Lower lobe of right lung (tissue), 2 donors: ENCODE measurements around the gene SCAPER. TPM values are rescaled to one million over a fixed set of nuclear protein-coding genes. Genes with fewer than 3 reads are reported as not detected.
"Not testable (repeated sequence)": the region's sequence is repeated elsewhere in the genome, so short reads cannot be mapped to it uniquely, and the experiment has no call there.

Experiments
- ATAC-seq, 2 donors: fragments of 200-7000 bp; cut with Tn5 transposase; one replicate each; pipeline ENCODE4 v1.9.1; 2020 to 2022; ENCODE audit warnings: mild to moderate bottlenecking in 2 of 2, moderate library complexity in 2 of 2
- DNase-seq: peaks from one replicate; pipeline ENCODE4 v3.0.0-alpha.2; 2020
- H3K27ac ChIP-seq: fragments of 200-600 bp; one replicate; pipeline ENCODE4 v1.8.0; 2022
- H3K27me3 ChIP-seq: fragments of 200-600 bp; one replicate; pipeline ENCODE4 v1.8.0; 2022; ENCODE audit warnings: low read depth
- H3K36me3 ChIP-seq: fragments of 200-600 bp; one replicate; pipeline ENCODE4 v1.8.0; 2022; ENCODE audit warnings: mild to moderate bottlenecking
- H3K4me1 ChIP-seq: fragments of 200-600 bp; one replicate; pipeline ENCODE4 v1.8.0; 2022
- H3K4me3 ChIP-seq: fragments of 200-600 bp; one replicate; pipeline ENCODE4 v1.8.0; 2022; ENCODE audit warnings: mild to moderate bottlenecking
- H3K9me3 ChIP-seq: fragments of 200-600 bp; one replicate; pipeline ENCODE4 v1.8.0; 2022
- intact Hi-C: fragments of 100-400 bp; cut with DNase I; formaldehyde crosslinking; loops from one replicate; pipeline ENCODE4 v1.11.0; 2022
- microRNA-seq: library from miRNA; unstranded; fragments of <30 nt; microRNA quantifications from one replicate; pipeline ENCODE4 v1.2.0, GENCODE V29; 2020; ENCODE audit warnings: borderline number of aligned reads
- total RNA-seq: library from RNA; stranded (reverse); fragmentation: NEBNext Ultra II Directional; extraction: Animal tissue kit (Norgen Biotek cat#: 25700); gene quantifications from one replicate; pipeline ENCODE4 v1.2.1, GENCODE V29; 2021
- TF ChIP-seq, protein P1 (sequence below): fragments of 200-600 bp; IDR thresholded peaks from one replicate; pipeline ENCODE4 v1.8.0; 2022; ENCODE audit warnings: antibody characterized with exemption, mild to moderate bottlenecking
- donor health status: DM: no; HTN: yes; CAD: no; lungs with severe emphysema.

Gene SCAPER
- total RNA-seq, 1 donor from 2014 or later: 34.2 TPM

DNA sequence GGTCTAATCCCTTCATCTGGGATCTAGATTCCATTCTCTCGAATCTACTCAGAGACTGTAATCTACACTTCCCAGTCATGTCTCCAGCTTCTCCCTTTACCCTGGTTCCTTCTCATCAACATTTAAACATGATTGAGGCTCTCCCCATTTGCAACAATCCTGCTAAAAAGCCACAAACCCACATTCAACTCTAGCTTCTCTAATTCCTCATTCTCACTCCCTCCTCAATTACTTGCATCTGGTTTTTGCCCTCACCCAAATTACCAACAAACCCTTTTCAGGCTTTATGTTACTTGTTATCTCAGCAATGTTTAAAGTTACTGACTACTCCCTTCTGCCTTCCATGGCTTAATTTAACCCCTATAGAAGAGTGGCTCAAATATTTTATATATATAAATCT lies 605.4 kb downstream of the SCAPER start:
- H3K27ac ChIP-seq: no peak overlapping the region
- intact Hi-C loops: no loop called here
- H3K9me3 ChIP-seq: no peaks in the 10 kb centered on the region
- no peak for DNase-seq
- no peaks in the 10 kb centered on the region for H3K36me3 ChIP-seq
- H3K4me3 ChIP-seq: no peak overlapping the region
- TF ChIP-seq, protein P1, sequence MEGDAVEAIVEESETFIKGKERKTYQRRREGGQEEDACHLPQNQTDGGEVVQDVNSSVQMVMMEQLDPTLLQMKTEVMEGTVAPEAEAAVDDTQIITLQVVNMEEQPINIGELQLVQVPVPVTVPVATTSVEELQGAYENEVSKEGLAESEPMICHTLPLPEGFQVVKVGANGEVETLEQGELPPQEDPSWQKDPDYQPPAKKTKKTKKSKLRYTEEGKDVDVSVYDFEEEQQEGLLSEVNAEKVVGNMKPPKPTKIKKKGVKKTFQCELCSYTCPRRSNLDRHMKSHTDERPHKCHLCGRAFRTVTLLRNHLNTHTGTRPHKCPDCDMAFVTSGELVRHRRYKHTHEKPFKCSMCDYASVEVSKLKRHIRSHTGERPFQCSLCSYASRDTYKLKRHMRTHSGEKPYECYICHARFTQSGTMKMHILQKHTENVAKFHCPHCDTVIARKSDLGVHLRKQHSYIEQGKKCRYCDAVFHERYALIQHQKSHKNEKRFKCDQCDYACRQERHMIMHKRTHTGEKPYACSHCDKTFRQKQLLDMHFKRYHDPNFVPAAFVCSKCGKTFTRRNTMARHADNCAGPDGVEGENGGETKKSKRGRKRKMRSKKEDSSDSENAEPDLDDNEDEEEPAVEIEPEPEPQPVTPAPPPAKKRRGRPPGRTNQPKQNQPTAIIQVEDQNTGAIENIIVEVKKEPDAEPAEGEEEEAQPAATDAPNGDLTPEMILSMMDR: no peak
- no peaks in the 10 kb centered on the region for H3K27me3 ChIP-seq
- H3K4me1 ChIP-seq: peaks cover 14% of the 10 kb centered on the region
- ATAC-seq: no peak

DNA sequence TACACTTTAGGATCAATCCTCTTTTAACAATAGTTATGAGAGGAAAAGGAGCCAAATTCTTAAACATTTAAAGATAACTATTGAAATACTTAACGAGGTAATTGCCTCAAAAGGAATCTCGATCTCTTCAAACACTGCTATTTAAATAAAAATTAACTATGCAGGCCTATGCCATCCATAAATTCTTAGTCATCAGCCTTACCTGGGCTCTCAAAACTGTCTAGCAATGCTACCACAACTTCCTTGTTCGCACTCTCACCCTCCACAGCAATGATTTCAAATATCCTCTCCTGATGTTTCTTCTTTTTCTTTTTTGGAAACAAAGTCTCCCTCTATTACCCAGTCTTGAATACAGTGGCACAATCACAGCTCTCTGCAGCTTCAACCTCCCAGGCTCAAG lies 606.2 kb downstream of the SCAPER start:
- Histone ChIP-seq H3K4me1 (peaks cover 14% of the 10 kb centered on the region), H3K4me3 (no peak overlapping the region), H3K36me3 (no peaks in the 10 kb centered on the region), H3K27ac (no peak overlapping the region), H3K27me3 (no peaks in the 10 kb centered on the region), H3K9me3 (no peaks in the 10 kb centered on the region)
- ATAC-seq (no peak), DNase-seq (no peak)
- intact Hi-C loops: no loop called here
- TF ChIP-seq, protein P1: no peak

DNA sequence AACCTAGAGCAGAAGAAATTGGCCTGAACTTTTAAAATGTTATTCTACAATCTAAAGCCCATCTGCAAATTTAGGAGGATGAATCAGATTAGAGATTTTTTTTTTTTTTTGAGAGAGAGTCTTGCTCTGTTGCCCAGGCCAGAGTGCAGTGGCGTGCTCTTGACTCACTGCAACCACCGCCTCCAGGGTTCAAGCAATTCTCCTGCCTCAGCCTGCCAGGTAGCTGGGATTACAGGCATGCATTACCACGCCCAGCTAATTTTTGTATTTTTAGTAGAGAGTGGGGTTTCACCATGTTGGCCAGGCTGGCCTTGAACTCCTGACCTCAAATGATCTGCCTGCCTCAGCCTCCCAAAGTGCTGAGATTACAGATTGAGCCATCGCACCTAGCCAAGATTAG lies 607.2 kb downstream of the SCAPER start:
- H3K27ac ChIP-seq: not testable (repeated sequence)

More for the DNA sequence above, 607.2 kb downstream of the SCAPER start:
- intact Hi-C loops, H3K9me3 ChIP-seq, H3K36me3 ChIP-seq, DNase-seq, H3K27me3 ChIP-seq, H3K4me3 ChIP-seq, ATAC-seq: not testable (repeated sequence)
- H3K4me1 ChIP-seq: peaks cover 22% of the 10 kb centered on the region

Small RNA genes within 50 kb of the gene (microRNA-seq; reads per million reads assigned to microRNA genes)
- gene MIR3713: not detected

Other genes with a start within 250 kb of the SCAPER start
- 32.8 TPM for gene RCN2, start 26.4 kb upstream of the SCAPER start, total RNA-seq
- 18.4 TPM for gene PSTPIP1, start 89.8 kb upstream of the SCAPER start, total RNA-seq
- gene TSPAN3, start 165.8 kb upstream of the SCAPER start, total RNA-seq: 292 TPM